Endothelial cell of umbilical vein (primary cell): ENCODE measurements around the gene DEPDC5.

Experiments
- CTCF ChIP-seq, 2 donors: IDR thresholded peaks; 1 replicate in 1 of 2; 2 replicates in 1 of 2; pipeline ENCODE4 v1.5.1; 2011; ENCODE audit warnings: low read length in 2 of 2, mild to moderate bottlenecking in 2 of 2, moderate library complexity in 2 of 2, control low read depth in 1 of 2, inconsistent platforms in 1 of 2, low read depth in 1 of 2; ENCODE audit not compliant: insufficient read depth in 1 of 2; ENCODE audit errors: extremely low read depth in 1 of 2
- EZH2 ChIP-seq: IDR thresholded peaks from 2 replicates; pipeline ENCODE4 v1.6.1; 2012; ENCODE audit warnings: borderline replicate concordance, low read depth, mild to moderate bottlenecking, moderate library complexity, low read length, inconsistent platforms; ENCODE audit not compliant: severe bottlenecking
- GATA2 ChIP-seq: IDR thresholded peaks from 2 replicates; pipeline ENCODE4 v1.7.0; 2011; ENCODE audit warnings: low read depth, mild to moderate bottlenecking, moderate library complexity, mixed read lengths, low read length; ENCODE audit not compliant: insufficient read length, insufficient read depth
- MYC ChIP-seq: IDR thresholded peaks from one replicate; pipeline ENCODE4 v1.6.1; 2011; ENCODE audit warnings: mild to moderate bottlenecking, low read depth, low read length
- POLR2A ChIP-seq: IDR thresholded peaks from 2 replicates; pipeline ENCODE4 v1.6.1; 2012; ENCODE audit warnings: low read depth, mild to moderate bottlenecking, control low read depth, low read length
- POLR2AphosphoS5 ChIP-seq: IDR thresholded peaks from 2 replicates; pipeline ENCODE4 v1.6.1; 2012; ENCODE audit warnings: low read depth, mild to moderate bottlenecking, control low read depth, low read length, moderate library complexity; ENCODE audit not compliant: insufficient read depth

GRCh38 chr22:31911565-31912406, 158.0 kb downstream of the DEPDC5 start:
- TF ChIP-seq POLR2A (no peak), CTCF (IDR thresholded peaks at IDR 0.05; ENCODE audit: extremely low read depth in 1 of 2, insufficient read depth in 1 of 2, low read depth in 1 of 2, low read length in 2 of 2) (no peak), POLR2AphosphoS5 (no peak), GATA2 (no peak), MYC (no peak), EZH2 (no peak)
